GM21381 (cell line): Measurements from ENCODE around the gene RGS1.

Source experiments
- ATAC-seq: cut with Tn5 transposase; IDR thresholded peaks from one replicate; pipeline ENCODE4 v1.9.1; 2021; ENCODE audit warnings: mild to moderate bottlenecking, moderate library complexity; ENCODE audit not compliant: unreplicated experiment

Gene RGS1

DNA sequence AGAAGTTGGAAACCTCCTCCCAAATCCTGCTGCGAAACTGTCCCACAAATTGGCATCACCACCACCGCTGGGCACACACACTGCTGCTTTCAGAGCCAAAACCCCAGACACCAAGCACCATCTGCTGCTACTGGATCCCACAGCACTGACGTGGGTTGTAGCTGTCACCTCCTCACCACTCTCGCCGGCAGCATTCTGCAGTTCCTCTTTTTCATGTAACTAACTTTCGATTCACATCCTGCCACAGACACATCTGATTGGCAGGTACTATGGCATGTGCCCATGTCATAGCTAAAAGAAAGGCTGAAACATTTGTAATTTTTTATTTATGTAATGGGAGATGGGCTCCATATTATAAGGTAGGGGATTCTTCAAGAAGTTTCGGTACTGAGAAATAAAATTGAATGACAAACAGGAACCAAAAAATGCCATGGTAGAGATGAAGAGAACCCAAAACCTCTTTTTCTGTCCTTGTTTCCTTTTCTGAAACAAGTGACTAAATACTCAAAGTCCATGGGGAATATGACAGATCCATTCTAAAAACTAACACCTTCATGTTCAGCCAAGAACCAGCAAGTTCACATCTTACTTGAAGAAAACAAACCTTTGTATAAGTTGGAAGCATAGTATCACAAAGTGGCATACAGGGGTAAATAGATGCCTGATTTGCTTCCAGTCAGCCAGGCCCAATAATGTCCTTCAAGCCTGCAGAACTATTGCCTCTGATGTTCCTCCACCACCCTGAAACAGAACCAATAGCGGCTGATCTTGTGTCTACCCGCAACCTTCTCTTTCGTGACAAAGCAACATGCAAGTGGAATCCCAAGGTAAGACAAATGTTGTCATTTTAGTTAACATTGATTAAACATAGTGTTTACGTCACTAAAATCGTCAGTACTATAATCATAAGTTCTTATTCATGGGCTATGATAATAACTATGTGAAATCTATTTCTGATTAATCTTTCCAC, 33.8 kb downstream of the RGS1 start:
- ATAC-seq: peak; percentile 91

DNA sequence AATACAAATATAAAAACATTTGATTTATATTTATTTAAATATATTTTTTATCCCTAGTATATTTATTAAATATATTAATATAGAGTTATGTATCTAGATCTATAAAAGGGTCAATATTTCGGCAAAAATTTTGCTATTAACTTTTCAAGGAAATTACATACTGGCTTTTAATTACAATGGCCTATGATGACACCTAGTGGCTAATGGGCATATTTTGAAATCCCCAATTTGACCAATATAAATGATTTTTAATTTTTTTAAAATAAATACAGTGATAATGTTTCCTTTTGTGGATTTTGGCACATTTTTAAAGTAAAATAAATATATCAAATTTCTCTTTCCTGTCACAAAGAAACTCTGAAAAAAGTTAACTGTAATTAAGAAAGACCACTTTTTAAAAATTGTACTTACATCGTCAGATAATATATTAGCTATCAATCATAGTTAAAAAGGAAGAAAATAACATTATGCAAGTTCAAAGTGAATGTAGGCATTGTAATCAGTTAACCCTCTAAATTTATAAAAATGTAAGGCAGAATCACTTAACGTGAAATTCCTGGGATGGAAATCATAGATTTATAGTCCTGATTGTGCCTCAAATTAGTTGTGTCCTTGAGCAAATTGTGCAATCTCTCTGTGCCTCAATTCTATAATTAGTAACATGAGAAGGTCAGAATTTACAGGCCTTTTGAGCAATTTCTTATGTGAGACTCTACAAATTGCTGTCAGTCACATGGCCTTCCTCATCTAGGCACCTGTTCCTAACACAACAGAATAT, 34.7 kb downstream of the RGS1 start:
- ATAC-seq: peak; percentile 17

DNA sequence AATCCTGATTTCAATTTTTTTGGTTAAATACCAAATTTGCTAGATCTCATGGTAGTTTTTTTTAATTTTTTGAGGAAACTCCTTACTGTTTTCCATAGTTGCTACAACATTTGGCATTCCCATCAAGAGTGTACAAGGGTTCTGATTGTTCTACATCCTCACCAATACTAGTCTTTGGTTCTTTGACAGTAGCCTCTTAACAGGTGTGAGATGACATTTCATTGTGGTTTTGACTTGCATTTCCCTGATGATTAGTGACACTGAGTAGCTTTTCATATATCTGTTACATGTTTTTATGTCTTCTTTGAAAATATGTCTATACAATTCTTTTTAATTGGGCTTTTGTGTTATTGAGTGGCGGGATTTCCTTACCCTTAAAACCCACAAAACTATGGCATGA, 39.5 kb downstream of the RGS1 start:
- no peak for ATAC-seq

DNA sequence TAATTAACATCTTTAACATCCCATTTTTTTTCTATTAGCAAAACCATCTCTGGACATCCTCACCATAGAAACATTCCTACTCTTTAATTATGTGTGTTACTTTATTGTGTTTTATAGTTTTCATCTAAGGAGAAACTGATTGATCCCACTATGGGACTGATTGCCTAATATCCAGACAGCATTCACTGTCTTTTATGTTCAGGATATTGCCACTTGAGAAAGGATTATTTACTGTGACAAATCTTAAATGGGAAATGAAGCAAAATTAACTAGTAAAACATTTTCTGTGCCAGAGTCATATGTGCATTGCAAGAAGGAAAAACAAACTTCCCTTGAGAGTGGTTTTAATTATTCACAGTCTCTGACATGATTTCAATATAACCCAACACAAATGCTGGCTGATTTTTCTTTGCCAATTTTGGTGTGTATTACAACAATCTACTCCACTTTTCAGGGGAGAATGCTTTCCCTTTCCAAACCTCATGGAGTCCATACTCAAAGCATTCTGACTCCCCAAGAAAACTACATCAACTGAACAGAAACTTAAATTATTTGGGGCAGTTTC, 44.6 kb downstream of the RGS1 start:
- no peak for ATAC-seq

DNA sequence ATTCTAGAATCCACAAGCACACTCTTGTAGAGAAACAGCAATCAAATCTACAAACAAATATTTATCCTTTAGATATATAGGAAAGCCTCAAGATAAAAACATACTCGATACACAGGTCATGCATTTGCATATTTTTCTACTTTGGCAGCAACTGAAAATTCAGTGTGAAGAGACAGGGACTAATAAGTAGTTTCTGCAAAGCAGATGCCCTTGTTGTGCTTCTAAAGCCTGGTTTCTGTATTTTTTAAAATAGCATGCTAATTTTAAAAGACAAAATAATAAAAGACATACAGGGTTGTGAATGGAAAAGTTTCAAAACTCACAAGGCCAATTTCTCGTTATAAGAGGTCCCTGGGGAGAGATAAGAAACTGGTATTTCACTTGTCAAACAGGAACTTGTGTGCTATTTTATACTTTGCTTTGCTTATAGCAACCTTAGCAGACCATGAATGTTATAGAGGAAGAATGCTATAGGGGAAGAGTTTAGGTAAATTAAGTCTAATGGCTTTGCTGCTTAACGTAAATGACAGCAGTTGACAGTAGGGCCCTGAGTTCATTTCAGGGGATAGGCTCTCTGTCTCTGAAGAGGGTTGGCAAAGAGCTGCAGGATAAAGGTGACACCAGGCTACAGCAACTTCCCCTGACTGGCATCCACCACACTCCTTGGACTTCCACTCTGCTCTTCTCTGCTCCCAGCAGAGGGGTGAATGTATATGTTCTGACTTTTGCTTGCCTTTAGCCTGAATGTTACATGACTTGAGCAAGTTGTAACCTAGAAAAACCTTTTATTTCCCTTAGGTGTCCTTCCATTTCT, 51.0 kb downstream of the RGS1 start:
- ATAC-seq: peak; percentile 95

DNA sequence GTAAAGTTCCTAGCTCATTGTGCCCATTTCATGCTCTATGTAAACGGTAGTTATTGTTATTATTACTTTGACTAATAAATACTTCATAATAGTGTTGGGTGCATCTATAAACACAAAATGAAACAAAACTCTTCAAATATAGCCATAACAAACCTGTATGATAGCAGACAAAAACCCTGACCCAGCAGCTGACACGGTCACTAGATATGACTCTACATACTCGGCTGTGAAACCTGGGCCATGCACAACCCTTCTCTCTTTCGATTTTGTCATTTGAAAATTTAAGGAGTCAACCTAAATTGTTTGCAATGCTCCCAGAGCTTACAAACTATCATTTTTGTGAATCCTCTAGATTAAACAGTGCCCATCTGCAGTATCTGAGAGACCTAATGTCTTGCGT, 52.3 kb downstream of the RGS1 start:
- ATAC-seq: no peak

DNA sequence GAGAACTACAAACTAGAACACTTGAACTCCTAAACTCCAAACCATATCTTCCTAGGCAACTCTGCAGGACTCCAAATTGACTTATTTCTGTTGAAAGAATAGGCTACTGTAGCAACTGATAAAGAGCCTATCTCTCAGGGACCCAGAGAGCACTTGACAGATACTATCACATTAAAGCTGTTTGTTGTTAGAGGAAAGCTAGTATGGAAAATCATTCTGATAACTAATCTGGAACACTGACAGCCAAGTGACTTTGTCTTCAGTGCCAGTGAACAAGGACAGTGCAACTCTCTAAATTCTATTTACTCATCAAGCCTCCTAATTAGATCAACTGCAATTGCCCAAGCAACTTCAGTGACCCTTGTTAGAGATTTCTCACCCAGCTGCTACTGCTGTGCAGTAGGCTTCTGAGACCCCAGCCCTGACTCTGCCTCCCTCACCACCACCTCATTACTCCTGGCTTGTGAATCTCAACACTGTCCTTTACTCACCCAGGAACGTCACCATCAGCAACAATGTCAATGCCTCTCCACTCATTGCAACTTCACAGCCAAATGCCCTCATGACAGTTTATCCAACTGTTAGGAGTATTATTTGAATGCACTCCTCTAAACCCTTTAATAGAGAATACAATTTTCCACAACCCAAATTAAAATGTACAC, 53.0 kb downstream of the RGS1 start:
- ATAC-seq: no peak

DNA sequence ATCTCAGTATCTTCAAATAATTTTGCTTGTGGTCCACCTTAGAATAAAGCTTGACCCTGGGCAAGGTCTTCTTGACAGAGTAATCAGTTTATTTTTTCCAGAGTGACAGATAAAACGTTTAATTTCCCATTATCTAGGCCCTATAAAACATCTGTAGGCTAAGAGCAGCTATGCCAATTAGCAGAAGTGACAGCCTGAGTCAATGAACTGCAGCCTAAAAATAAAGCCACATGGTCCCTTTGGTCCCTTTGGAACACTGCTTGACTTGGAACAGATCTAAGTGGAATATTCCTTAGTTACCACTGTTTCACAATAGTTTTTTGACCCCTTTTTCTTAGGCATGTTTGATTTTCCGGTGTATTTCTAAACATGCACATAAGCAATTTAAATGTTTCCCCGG, 54.0 kb downstream of the RGS1 start:
- ATAC-seq: no peak
